ENCODE data around the gene XIRP2.
"Not testable (repeated sequence)": the region's sequence is repeated elsewhere in the genome, so short reads cannot be mapped to it uniquely, and the experiment has no call there.

The XIRP2 gene

DNA sequence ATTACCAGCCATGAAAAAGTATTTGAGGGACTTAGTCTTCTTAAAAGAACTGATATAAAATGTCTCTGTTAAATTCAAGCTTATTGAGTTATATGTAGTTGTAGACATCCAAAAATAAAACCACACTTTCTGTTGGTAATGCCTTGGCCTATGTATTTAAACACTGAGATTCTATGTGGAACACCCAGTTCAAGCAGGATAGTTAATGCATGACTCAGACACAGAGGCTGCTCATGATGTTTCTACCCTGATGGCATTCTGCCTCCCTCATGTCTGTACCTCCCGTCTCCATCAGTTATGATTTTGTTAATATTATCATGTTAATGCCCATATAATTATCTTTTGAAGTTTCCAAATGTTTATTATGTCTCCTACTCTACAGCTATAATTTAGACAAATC is 164.5 kb downstream of the XIRP2 start:
- DNase-seq: peak; percentile 8

DNA sequence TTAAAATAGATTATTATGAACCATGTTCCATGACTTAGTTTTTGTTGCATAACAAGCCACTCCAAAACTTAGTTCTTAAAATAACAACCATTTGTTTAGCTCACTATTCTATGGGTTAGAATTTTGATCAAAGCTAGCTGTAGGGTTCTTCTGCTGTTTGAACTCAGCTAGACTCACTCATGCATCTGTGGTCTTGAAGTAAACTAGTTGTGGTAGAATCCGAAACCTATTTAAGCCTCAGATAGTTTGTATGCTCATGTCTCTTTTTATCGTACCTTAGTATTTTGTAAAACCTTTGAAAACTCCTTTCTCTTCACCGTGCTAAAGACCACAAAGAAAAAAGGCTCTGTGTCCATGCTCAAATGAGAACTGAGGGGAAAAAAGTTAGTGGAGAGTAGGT is 166.6 kb downstream of the XIRP2 start:
- DNase-seq: no peak

DNA sequence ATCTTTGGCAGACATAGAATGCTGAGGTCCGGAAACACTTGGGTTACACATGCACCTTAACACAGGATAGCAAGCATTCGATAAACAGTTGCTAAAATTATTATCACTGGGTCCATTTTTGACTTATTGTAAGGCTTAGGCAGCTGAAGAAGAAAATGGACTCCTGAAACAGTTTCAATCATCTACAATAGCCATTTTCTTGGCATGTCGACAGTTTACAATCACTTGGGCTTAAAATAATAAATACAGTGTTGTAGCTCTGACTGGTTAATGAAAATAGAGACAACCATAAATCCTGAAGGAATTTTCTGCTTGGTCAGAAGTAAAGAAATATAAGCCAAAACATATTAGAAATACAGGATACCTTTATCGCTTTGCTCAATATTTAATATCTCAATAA is 169.2 kb downstream of the XIRP2 start:
- no peak for DNase-seq

DNA sequence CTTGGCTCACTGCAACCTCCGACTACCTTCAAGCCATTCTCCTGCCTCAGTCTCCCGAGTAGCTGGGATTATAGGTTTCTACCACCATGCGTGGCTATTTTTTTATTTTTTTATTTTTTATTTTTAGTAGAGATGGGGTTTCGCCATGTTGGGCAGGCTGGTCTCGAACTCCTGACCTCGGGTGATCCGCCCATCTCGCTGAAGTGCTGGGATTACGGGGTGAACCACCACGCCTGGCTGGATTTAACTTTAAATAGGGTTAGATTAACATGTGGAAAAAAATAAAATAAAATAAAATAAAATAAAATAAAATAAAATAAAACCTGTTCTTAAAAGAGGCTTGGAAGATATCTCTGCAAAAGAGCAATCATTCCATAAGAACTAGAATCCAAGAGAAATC is 170.9 kb downstream of the XIRP2 start:
- no peak for DNase-seq

DNA sequence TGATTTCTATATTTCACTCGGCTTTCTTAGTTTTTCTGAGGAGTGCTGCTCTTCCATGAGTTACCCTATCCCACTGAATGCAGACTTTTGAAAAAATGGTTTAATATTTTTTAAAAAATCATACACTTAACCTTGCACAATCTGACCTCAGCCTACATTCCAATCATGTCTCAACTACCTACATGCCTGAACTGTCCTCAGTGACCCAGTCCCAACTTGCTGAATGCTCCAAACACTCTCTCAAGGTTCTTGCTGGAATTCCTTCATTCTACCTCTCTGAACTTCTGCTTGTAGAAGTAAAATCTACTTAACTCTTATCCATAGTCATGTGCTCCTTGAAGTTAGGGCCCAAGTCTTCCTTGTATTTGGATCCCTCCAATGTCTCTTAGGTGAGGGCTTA is 181.6 kb downstream of the XIRP2 start:
- DNase-seq: no peak

DNA sequence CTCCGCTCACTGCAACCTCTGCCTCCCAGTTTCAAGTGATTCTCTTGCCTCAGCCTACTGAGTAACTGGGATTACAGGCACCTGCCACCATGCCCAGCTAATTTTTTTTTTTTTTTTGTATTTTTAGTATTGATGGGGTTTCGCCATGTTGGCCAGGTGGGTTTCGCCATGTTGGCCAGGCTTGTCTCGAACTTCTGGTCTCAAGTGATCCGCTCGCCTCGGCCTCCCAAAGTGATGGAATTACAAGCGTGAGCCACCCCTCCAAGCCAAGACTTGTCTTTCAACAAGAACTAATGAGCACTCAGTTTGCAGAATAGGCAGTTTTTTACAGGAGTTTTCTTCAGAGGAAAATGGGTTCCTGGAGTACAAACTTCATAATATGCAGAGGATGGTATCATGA is 187.4 kb downstream of the XIRP2 start:
- DNase-seq: not testable (repeated sequence)

DNA sequence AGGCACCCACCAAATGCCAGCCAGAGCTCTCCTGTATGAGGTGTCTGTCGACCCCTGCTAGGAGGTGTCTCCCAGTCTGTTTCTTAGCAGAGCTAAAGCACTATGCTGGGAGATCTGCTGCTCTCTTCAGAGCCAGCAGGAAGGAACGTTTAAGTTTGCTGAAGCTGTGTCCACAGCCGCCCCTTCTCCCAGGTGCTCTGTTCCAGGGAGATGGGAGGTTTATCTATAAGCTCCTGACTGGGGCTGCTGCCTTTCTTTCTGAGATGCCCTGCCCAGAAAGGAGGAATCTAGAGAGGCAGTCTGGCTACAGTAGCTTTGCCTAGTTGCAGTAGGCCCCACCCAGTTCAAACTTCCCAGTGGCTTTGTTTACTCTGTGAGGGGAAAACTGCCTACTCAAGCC is 210.7 kb downstream of the XIRP2 start:
- not testable (repeated sequence) for DNase-seq

DNA sequence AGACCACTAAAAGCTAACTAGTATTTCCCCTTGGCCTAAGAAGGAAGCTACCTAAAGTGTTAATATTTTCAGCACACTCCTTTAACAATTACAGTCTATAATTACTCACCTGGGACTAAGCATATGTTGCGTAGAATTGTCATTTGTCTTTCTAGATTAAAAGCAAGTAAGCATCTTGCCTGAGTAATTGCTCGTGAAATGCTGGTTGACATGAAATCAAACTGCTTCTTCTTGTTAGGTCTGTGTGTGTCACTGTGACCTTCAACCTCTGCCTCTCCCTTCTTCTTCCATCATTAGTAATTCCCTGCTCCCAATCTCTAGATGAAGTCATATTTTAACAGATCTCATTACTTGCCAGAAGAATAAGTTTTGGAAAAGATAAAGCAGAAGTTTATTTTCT is 212.2 kb downstream of the XIRP2 start:
- no peak for DNase-seq

DNA sequence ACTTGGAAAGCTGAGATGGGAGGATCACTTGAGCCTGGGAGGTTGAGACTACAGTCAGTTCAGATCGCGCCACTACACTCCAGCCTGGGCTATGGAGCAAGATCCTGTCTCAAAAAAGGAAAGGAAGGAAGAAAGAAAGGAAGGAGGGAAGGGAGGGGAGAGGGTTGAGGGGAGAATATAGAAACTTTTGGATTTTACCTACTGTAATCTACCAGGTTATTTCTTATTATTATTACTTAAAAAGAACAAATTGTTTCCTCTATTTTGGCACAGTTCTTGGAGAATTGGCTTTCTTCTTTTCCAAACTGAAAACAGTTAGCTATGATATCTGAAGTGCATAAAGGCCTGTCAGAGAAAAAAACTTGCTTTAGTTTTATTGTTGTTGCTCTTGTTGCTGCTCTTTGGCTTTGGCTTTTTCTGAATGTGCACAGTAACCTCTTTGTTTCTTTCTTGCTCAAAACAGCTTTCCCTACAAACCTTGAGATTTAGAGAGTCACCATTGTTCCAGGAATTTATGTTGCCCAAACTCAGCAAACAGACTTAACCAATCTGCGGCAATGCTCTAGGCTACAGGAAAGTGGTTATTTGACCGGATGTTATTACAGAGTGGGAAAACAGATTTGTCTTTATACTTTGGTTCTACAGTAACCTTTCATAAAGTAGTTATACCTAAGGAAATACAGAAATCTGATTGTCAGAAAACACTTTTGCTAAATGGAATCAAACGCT is 214.9 kb downstream of the XIRP2 start:
- no peak for DNase-seq

DNA sequence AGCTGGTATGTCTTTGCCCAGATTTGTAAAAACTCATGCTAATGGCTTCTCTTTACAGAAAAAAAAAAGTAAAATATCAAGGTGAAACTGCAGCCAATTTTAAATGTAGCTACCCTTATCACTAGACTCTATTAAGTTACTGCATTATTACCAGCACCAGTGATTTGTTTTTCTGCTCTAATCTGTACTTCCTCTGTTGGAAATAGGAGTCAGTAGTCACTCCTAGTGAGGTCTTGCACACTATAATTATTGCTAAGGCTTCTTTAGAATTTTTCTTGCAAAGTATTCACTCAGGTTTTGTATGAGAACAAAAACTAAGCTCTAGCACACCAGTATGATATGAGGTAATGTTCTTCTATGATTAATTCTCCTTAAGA is 215.5 kb downstream of the XIRP2 start:
- DNase-seq: no peak

DNA sequence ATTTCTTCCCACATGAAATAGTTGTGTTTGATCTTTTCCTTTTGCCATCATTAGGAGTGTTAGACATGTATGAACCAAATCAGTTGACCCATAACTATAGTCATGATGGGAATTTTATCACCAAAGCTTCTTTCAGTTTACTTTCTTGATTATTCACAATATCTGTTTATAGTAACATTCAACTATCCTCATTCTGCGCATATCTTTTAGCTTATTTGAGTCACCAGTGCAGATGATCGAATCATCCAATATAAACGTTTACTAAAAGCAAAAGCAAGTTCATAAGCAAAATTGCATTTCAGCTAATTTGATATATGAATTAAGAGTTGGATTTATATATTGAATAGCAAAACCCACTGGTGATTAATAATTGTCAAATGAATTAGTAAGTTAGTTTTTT is 216.4 kb downstream of the XIRP2 start:
- no peak for DNase-seq

DNA sequence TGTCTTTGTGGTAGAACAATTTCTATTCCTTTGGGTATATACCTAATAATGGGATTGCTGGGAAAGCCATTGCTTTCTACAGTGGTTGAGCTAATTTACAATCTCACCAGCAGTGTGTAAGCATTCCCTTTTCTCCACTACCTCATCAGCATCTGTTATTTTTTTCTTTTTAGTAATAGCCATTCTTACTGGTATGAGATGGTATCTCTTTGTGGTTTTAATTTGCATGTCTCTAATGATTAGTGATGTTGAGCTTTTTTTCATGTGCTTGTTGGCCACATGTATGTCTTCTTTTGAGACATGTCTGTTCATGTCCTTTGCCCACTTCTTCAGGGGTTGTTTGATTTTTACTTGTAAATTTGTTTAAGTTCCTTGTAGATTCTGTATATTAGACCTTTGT is 221.4 kb downstream of the XIRP2 start:
- not testable (repeated sequence) for DNase-seq

DNA sequence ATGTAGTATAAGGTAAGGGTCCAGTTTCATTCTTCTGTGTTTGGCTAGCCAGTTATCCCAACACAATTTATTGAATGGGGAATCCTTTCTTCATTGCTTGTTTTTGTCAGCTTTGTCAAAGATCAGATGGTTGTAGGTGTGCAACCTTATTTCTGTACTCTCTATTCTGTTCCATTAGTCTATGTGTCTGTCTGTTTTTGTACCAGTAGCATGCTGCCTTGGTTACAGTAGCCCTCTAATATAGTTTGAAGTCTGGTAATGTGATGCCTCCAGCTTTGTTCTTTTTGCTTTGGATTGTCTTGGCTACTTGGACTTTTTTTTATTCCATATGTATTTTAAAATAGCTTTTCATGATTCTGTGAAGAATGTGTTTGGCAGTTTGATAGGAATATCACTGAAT is 222.1 kb downstream of the XIRP2 start:
- DNase-seq: no peak

DNA sequence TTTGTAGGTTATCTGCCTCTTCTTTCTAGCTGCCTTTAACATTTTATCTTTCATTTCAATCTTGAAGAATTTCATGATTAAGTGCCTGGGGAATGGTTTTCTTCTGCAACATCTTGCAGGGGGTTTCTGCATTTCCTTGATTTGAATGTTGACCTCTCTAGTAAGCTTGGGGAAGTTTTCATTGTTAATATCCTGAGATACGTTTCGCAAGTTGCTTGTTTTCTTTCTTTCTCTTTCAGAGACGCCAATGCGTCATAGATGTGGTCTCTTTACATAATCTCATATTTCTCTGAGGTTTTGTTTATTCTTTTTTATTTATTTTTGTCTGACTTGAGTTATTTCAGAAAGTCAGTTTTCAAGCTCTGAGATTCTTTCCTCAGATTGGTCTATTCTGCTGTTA is 225.7 kb downstream of the XIRP2 start:
- no peak for DNase-seq

DNA sequence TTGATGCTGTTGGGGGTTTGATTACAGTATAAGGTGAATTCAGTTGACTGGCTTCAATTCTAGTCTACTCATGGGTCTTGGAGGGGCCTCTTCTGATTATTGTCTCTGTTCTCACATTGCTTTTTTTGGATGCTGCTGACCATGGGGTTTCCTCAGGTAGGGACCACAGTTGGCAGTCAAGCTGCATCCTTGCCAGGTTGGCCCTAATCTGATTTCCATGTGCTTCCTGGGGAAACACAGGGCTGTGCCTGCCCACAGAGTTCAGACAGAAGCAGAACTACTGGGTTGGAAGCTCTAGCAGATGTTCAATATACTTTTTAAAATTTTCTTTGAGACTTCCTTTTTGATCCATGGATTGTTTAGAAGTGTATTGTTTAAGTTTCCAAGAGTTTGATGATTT is 227.3 kb downstream of the XIRP2 start:
- no peak for DNase-seq

DNA sequence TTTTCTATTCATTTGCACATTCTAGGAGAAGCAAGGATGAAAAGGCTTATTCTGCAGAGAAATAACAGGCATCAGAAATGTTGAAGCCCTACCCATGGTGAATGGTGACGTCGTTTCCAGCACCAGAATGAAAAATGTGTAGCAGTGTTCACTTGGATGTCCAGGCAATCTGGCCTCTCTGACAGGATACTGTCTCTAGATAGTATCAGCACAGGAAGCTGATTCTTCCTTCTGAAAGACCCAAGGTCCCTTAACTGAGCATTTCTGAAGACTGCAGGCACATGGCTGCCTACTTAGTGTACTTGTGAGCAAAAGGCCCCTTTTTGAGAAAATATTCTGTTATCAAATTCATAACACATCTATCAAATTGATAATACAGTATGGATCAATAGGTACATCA is 234.1 kb downstream of the XIRP2 start:
- DNase-seq: no peak

DNA sequence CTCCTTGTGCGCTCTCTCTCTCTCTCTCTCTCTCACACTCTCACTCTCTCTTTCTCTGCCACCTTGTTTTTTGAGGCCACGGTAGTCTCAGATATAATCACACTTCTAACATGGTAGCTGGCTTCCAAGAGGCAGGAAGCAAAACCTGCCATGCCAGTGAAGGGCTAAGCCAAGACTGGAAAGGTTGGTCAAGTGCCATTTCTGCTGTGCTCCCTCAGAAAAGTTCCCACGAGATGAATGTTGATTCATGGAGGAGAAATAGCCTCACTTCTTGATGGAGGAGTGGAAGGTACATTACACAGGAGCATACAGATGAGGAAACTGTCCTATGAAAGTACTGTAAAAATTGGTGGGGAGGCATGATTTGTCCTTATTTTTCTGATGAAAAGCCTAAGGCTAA is 237.9 kb downstream of the XIRP2 start:
- no peak for DNase-seq

DNA sequence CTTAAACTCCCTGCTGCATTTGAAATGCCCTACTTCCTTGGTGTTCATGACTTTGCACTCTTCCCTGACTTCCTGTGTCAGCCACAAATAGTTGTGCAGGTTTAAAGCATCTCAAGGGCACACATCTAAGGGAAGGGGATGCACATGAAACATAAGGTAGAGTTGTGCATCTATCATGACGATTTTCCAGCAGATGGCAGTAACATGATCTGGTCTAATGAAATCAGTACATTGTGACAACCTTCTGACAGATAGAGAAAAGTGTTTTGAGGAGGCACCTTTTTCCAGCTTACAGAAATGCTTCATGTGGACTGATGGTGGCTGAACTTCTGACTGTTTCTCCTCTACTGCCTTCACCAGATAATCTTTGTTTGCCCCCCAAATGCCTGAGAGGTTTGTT is 238.9 kb downstream of the XIRP2 start:
- peak; percentile 23 for DNase-seq

DNA sequence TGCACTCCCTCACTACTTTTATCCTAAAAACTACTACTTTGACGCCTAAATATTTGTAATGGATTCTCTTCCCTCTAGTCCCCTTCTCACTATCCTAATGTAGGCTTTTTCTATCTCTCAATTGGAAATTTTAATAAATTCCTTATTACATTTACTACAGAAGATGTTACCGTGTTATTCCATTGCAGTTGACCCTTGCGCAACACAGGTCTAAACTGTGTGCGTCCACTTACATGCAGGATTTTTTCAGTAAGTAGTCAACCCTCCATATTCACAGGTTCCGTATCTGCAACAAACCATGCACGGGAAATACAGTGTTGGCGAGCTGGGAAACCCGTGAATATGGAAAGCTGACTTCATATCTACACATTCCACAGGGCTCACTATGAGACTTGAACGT is 239.8 kb downstream of the XIRP2 start:
- no peak for DNase-seq

DNA sequence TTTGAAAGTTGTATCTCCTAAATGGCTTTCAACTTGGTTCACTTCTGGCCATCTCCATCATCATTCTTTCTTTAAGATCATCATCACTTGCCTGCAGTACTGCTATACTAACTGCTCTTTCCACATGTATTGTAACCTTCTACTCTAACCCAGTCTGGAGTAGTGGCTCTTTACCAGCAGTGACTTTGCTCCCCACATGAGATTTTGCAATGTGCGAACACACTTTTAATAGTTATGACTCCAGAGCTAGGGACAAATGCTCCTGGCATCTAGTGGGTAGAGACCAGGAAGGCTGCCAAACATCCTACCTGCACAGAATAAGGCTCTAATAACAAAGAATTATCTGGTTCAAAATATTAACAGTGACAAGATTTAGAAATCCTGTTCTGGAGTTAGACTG is 243.8 kb downstream of the XIRP2 start:
- DNase-seq: no peak

DNA sequence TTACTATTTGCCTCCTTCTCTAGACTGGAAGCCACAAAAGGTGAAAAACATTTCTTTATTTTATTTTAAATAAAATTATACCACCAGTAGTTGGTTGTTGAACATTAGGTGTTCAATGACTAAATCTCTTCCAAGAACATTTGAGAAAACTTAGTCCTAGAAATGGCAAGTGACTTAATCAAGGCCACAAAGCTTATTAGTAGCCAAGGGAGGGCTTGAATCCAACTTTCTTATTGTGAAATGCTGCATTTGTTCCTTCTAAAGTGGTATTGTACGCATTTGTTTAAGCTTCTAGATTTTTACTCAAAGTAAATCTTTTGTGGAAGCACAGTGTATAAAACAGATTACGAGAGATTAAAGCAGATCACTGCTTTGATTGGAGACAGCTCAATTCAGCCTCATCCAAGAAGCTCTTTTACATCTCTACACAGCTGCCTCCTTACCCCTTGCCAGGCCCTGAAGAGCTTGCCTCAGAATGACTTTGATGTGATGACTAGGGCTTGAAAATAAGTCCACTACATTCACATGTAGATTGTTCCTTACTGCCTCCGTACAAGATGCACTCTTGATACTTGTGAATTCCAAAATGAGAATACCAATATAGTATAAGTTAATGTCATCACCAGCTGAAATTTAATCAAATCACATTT is 244.8 kb downstream of the XIRP2 start:
- DNase-seq: no peak

DNA sequence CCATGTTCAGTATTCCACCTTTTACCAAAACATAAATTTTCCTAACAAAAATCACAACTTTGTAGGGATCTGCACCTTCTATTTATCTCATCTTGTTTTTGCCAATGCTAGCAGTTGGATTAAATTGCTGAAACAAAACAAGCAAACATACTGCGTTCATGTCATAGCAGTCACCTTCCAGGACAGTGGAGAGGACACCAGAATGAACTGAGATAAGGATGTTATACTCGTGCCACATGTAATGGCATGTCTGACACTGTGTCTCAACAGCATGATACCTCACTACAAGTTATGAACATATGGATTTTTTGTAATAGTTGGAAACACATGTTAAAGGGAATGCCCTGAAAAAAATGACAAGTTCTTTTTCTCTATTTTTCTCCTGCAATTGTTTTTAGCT is 245.3 kb downstream of the XIRP2 start:
- DNase-seq: no peak

DNA sequence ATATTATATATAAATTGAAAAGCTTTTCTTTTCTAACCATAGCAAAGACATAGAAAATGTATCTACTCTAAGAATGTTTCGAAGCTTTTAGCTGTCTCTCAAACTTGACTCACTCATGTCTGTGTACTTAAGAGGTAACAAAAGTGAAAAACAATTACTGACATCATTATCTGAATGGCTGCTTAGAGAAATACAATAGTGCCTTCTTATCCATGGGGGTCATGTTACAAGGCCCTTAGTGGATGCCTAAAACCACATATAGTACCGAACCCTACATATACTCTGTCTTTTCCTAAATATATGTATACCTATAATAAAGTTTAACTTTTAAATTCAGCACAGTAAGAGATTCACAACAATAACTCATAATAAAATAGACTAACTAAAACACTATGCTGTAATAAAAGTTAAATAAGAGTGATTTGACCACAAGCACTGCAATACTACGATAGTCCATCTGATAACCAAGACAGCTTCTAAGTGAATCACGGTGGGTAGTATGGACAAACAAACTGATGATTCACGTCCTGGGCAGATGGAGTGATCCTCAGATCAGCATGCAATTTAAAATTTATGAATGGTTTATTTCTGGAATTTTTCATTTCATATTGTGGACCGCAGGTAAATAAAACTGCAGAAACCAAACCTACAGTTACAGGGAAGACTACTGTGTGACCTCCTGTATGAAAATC is 246.2 kb downstream of the XIRP2 start:
- peak; percentile 46 for DNase-seq

DNA sequence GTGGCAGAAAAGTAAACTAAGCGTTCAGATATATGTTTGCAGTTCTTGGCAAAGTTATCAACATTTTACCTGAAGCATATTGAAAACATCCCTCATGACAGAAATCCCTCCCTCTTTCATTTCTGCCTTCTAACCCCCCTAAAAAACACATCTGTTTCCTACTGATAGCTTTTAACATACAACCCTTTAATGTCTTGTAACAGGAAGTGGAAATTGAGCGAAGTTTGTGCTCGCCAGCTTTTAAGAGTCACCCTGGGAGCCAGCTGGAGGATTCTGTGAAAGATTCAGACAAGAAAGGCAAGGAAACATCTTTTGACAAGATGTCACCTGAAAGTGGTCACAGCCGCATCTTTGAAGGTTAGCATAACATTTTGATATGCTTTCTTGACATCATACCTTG is 247.4 kb downstream of the XIRP2 start:
- no peak for DNase-seq

All from fibroblast of skin of right biceps (primary cell).